HCT116 (cell line): ENCODE results near the gene AQP6.

Source experiments
- CEBPB ChIP-seq: IDR thresholded peaks from 2 replicates; pipeline ENCODE4 v1.6.1; 2012; ENCODE audit warnings: low read depth
- CTCF ChIP-seq, 3 experiments: fragments of 200-600 bp in 1 of 3; sonication (generic) in 1 of 3; IDR thresholded peaks in 2 of 3; conservative IDR thresholded peaks in 1 of 3; 2 replicates each; pipeline ENCODE4 v1.5.1; 2012 to 2017; ENCODE audit warnings: low read depth in 2 of 3, low read length in 2 of 3, antibody characterized with exemption in 1 of 3, borderline replicate concordance in 1 of 3, control low read depth in 1 of 3, mild to moderate bottlenecking in 1 of 3, mixed read lengths in 1 of 3, mixed run types in 1 of 3, moderate library complexity in 1 of 3; ENCODE audit not compliant: insufficient read depth in 1 of 3
- FOSL1 ChIP-seq: IDR thresholded peaks from 2 replicates; pipeline ENCODE4 v1.6.1; 2012; ENCODE audit warnings: low read depth
- POLR2A ChIP-seq: IDR thresholded peaks from 2 replicates; pipeline ENCODE4 v1.7.0; 2011; ENCODE audit warnings: borderline replicate concordance; ENCODE audit not compliant: insufficient read depth, insufficient read length; ENCODE audit errors: extremely low read depth
- REST ChIP-seq: IDR thresholded peaks from 2 replicates; pipeline ENCODE4 v1.6.1; 2012; ENCODE audit warnings: low read depth
- SIN3A ChIP-seq: IDR thresholded peaks from 2 replicates; pipeline ENCODE4 v1.6.1; 2012; ENCODE audit warnings: low read depth
- SP1 ChIP-seq: IDR thresholded peaks from 2 replicates; pipeline ENCODE4 v1.6.1; 2012; ENCODE audit warnings: low read depth
- SRF ChIP-seq: IDR thresholded peaks from 2 replicates; pipeline ENCODE4 v1.6.1; 2012; ENCODE audit warnings: low read depth
- ZBTB33 ChIP-seq: IDR thresholded peaks from 2 replicates; pipeline ENCODE4 v1.6.1; 2011; ENCODE audit warnings: mild to moderate bottlenecking, low read length, moderate library complexity; ENCODE audit not compliant: insufficient replicate concordance; ENCODE audit errors: extremely low read depth
- ZFX ChIP-seq: fragments of 450-650 bp; IDR thresholded peaks from 2 replicates; pipeline ENCODE4 v1.6.1; 2017

- TF ChIP-seq CTCF (IDR thresholded peaks at IDR 0.05 in 2 of 3, conservative IDR thresholded peaks at IDR 0.05 in 1 of 3; ENCODE audit: borderline replicate concordance in 1 of 3, insufficient read depth in 1 of 3, low read depth in 2 of 3, low read length in 2 of 3), result no peak
- no peak for TF ChIP-seq SRF
- TF ChIP-seq POLR2A, result no peak
- TF ChIP-seq FOSL1, result no peak
- no peak for TF ChIP-seq REST
- no peak for TF ChIP-seq ZBTB33
- no peak for TF ChIP-seq CEBPB
- TF ChIP-seq SP1, result no peak
- no peak for TF ChIP-seq ZFX
- no peak for TF ChIP-seq SIN3A
These were observed 6.9 kb upstream of the AQP6 start for GRCh38 chr12:49965836-49966235.
